Caco-2 (cell line): Measurements from ENCODE around the gene CDA. TPM values are rescaled to one million over a fixed set of nuclear protein-coding genes. Genes with fewer than 3 reads are reported as not detected.

Experiments
- BruUV-seq: library from RNA; stranded (reverse); fragments of 400-500 nt; replicated peaks from 2 replicates; lab custom pipeline; 2021; lab: Mats Ljungman, UMichigan
- CTCF ChIA-PET: fragments of 300-600 bp; sonication (Branson Sonifier 250); formaldehyde crosslinking; loops from one replicate; lab custom pipeline; 2022; ENCODE audit warnings: antibody characterized with exemption; lab: Charles Lee
- POLR2A ChIA-PET: fragments of 300-600 bp; sonication (Branson Sonifier 250); formaldehyde crosslinking; loops from one replicate; lab custom pipeline; 2022; ENCODE audit warnings: antibody characterized with exemption; lab: Charles Lee
- DNase-seq, 2 experiments: peaks; one replicate each; pipeline versions ENCODE4 v3.0.0 to v3.0.0-alpha.2; 2020 to 2022
- H3K27me3 ChIP-seq: replicated peaks from 2 replicates; pipeline ENCODE4 v1.6.0; 2011; ENCODE audit warnings: low read length; ENCODE audit not compliant: control insufficient read depth, insufficient read depth
- H3K36me3 ChIP-seq: 2 replicates; pipeline ENCODE4 v1.5.1; 2011; ENCODE audit warnings: low read length; ENCODE audit not compliant: control insufficient read depth, insufficient read depth
- H3K4me1 ChIP-seq: fragments of 250-450 bp; sonication (Bioruptor Pico); 2 replicates; pipeline ENCODE4 v1.5.1; 2020; ENCODE audit warnings: mild to moderate bottlenecking
- H3K4me3 ChIP-seq: 2 replicates; pipeline ENCODE4 v1.5.1; 2011; ENCODE audit warnings: low read depth, mild to moderate bottlenecking, control low read depth, low read length
- H3K9me3 ChIP-seq: fragments of 250-450 bp; sonication (Bioruptor Pico); 2 replicates; pipeline ENCODE4 v1.5.1; 2020; ENCODE audit warnings: mild to moderate bottlenecking, moderate library complexity
- H3K27ac Mint-ChIP-seq: one replicate; pipeline ENCODE4 v1.8.0; 2022; ENCODE audit warnings: mixed read lengths; ENCODE audit not compliant: unreplicated experiment
- H3K27me3 Mint-ChIP-seq: one replicate; pipeline ENCODE4 v1.8.0; 2022; ENCODE audit warnings: mixed read lengths; ENCODE audit not compliant: insufficient read depth, unreplicated experiment
- H3K36me3 Mint-ChIP-seq: one replicate; pipeline ENCODE4 v1.8.0; 2022; ENCODE audit warnings: mild to moderate bottlenecking, mixed read lengths; ENCODE audit not compliant: insufficient read depth, unreplicated experiment
- H3K4me1 Mint-ChIP-seq: one replicate; pipeline ENCODE4 v1.8.0; 2022; ENCODE audit warnings: low read depth, mixed read lengths; ENCODE audit not compliant: unreplicated experiment
- H3K4me3 Mint-ChIP-seq: one replicate; pipeline ENCODE4 v1.8.0; 2022; ENCODE audit warnings: mild to moderate bottlenecking, moderate library complexity, mixed read lengths; ENCODE audit not compliant: unreplicated experiment
- H3K9me3 Mint-ChIP-seq: one replicate; pipeline ENCODE4 v1.8.0; 2022; ENCODE audit warnings: mixed read lengths; ENCODE audit not compliant: unreplicated experiment
- CTCF ChIP-seq, 2 experiments: fragments of 200-600 bp in 1 of 2; IDR thresholded peaks; 1 replicate in 1 of 2; 2 replicates in 1 of 2; pipeline versions ENCODE4 v1.5.1 to v1.8.0; 2011 to 2022; ENCODE audit warnings: antibody characterized with exemption in 1 of 2, control low read depth in 1 of 2, inconsistent platforms in 1 of 2, low read depth in 1 of 2, low read length in 1 of 2, mild to moderate bottlenecking in 1 of 2, moderate library complexity in 1 of 2; ENCODE audit not compliant: insufficient read depth in 1 of 2, severe bottlenecking in 1 of 2, unreplicated experiment in 1 of 2
- intact Hi-C: fragments of 100-400 bp; cut with micrococcal nuclease; formaldehyde crosslinking; loops from one replicate; pipeline ENCODE4 v1.10.0; 2022; ENCODE audit not compliant: unreplicated experiment
- total RNA-seq: library from RNA; stranded (reverse); gene quantifications from 2 replicates; pipeline ENCODE4 v1.2.3, GENCODE V29; 2022

The CDA gene
- total RNA-seq, 1 experiment from 2014 or later: 0.95 TPM

GRCh38 chr1:20658166-20658915, 69.4 kb downstream of the CDA start:
- BruUV-seq: no TSS peak

GRCh38 chr1:20660363-20660762, 71.5 kb downstream of the CDA start:
- no peak for TF ChIP-seq CTCF (IDR thresholded peaks at IDR 0.05; ENCODE audit: insufficient read depth in 1 of 2, low read depth in 1 of 2, low read length in 1 of 2, severe bottlenecking in 1 of 2, unreplicated experiment in 1 of 2)
- ChIA-PET POLR2A (interaction anchor here (1.9 kb wide), 1 partner anchor 126 kb away, joined by 6 read pairs; the partner anchor contains the start of gene HP1BP3), CTCF (interaction anchor here (0.6 to 1.8 kb wide), 2 partner anchors 27 to 57 kb away, joined by 3 to 12 read pairs; partner anchors contain the start of gene KIF17)
- no peaks in the 10 kb centered on the region for H3K27me3 ChIP-seq
- peak overlapping the region; percentile 61 for H3K4me3 ChIP-seq
- peaks cover 1% of the 10 kb centered on the region; the same call in 1 of the 2 replicates for H3K36me3 ChIP-seq
- H3K4me1 Mint-ChIP-seq: peaks cover 19% of the 10 kb centered on the region
- DNase-seq: no peak
- H3K4me3 Mint-ChIP-seq: peak overlapping the region; percentile 95
- intact Hi-C loops: no loop called here
- no peaks in the 10 kb centered on the region for H3K4me1 ChIP-seq
- no peaks in the 10 kb centered on the region for H3K9me3 Mint-ChIP-seq
- H3K27ac Mint-ChIP-seq: peak overlapping the region; percentile 95
- H3K36me3 Mint-ChIP-seq: peaks cover 52% of the 10 kb centered on the region
- BruUV-seq: TSS peak; percentile 59
- H3K9me3 ChIP-seq: no peaks in the 10 kb centered on the region
- no peaks in the 10 kb centered on the region for H3K27me3 Mint-ChIP-seq

More at GRCh38 chr1:20658166-20658915, 69.4 kb downstream of the CDA start:
- ChIA-PET CTCF (no interaction called here), POLR2A (no interaction called here)
- Mint-ChIP-seq H3K9me3 (no peaks in the 10 kb centered on the region), H3K27ac (no peak overlapping the region), H3K4me3 (no peak overlapping the region), H3K27me3 (no peaks in the 10 kb centered on the region), H3K36me3 (peaks cover 66% of the 10 kb centered on the region), H3K4me1 (peaks cover 19% of the 10 kb centered on the region)
- H3K27me3 ChIP-seq: no peaks in the 10 kb centered on the region
- H3K36me3 ChIP-seq: peaks cover 1% of the 10 kb centered on the region; the same call in 1 of the 2 replicates
- H3K9me3 ChIP-seq: no peaks in the 10 kb centered on the region
- no peak overlapping the region for H3K4me3 ChIP-seq
- no peaks in the 10 kb centered on the region for H3K4me1 ChIP-seq
- no peak for DNase-seq
- intact Hi-C loops: no loop called here
- TF ChIP-seq CTCF (IDR thresholded peaks at IDR 0.05; ENCODE audit: insufficient read depth in 1 of 2, low read depth in 1 of 2, low read length in 1 of 2, severe bottlenecking in 1 of 2, unreplicated experiment in 1 of 2): no peak

GRCh38 chr1:20660847-20661206, 71.9 kb downstream of the CDA start:
- Histone ChIP-seq H3K4me1 (no peaks in the 10 kb centered on the region), H3K4me3 (peak overlapping the region; percentile 61), H3K27me3 (no peaks in the 10 kb centered on the region), H3K36me3 (peaks cover 1% of the 10 kb centered on the region; the same call in 1 of the 2 replicates), H3K9me3 (no peaks in the 10 kb centered on the region)
- Mint-ChIP-seq H3K27me3 (no peaks in the 10 kb centered on the region), H3K9me3 (no peaks in the 10 kb centered on the region), H3K4me3 (peak overlapping the region; percentile 95), H3K36me3 (peaks cover 48% of the 10 kb centered on the region), H3K4me1 (peaks cover 19% of the 10 kb centered on the region), H3K27ac (peak overlapping the region; percentile 95)
- no peak for TF ChIP-seq CTCF (IDR thresholded peaks at IDR 0.05; ENCODE audit: insufficient read depth in 1 of 2, low read depth in 1 of 2, low read length in 1 of 2, severe bottlenecking in 1 of 2, unreplicated experiment in 1 of 2)
- no TSS peak for BruUV-seq
- intact Hi-C loops: no loop called here
- CTCF ChIA-PET: interaction anchor here (1.0 to 1.8 kb wide), 4 partner anchors 20 to 86 kb away, joined by 3 to 12 read pairs (median 4); no protein-coding TSS in a partner anchor
- POLR2A ChIA-PET: interaction anchor here (0.5 to 1.9 kb wide), 2 partner anchors 113 to 126 kb away, joined by 3 to 6 read pairs; partner anchors contain the start of gene HP1BP3
- no peak for DNase-seq
